ENCODE results near the gene CLEC16A. TPM values are rescaled to one million over a fixed set of nuclear protein-coding genes. Genes with fewer than 3 reads are reported as not detected.

CLEC16A gene
- total RNA-seq, 4 donors from 2014 or later = 24.5 to 33.0 (median 29.3) TPM

DNA sequence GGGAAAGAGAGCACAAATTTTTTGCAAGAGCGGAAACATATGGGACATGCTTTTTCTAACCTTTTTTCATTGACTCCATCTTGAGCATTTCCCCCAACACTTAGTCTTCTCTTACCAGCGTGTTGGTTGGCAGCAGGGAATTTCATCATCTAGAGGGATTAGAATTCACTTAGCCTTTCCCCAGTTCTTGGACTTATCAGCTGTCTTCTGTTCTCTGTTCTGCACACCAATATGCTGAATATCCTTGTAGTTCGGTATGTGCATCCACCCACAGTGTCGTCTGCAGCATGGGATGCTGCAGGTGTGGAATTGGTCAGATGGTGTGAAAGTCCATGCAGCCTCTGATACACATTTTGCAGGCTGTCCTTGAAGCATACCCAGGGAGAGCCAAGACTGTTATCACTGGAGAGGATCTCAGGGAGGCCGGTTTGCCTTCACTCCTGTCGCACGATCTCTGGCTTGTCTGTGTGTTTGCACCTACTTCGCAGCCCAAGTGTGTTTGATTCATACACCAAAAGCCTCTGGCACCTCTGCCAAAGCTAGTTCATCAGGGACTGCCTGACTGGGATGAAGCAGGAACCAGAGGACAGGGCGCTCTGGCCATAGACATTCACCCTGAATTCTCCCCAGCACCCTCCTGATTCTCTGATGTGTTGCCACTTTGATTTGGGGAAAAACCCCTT, 218.4 kb downstream of the CLEC16A start:
- Histone ChIP-seq H3K4me1 (peaks cover 23 to 43% of the 10 kb centered on the region in 2 donors), H3K27me3 (no peaks in the 10 kb centered on the region), H3K27ac (peak overlapping the region; percentile 65 to 77 (median 70)), H3K36me3 (no peaks in the 10 kb centered on the region), H3K9me3 (no peaks in the 10 kb centered on the region), H3K4me3 (no peak overlapping the region)
- intact Hi-C loops (cut with DNase I; ENCODE audit: low total_unique reads) (no loop called here), in situ Hi-C loops (cut with MboI; ENCODE audit: low sequenced_read_pairs in 4 of 4) (no loop called here)
- peak in 1 of 2 donors; percentile 43 for ATAC-seq
- TF ChIP-seq POLR2A (IDR thresholded peaks at IDR 0.05) = no peak
- TF ChIP-seq, protein P1, sequence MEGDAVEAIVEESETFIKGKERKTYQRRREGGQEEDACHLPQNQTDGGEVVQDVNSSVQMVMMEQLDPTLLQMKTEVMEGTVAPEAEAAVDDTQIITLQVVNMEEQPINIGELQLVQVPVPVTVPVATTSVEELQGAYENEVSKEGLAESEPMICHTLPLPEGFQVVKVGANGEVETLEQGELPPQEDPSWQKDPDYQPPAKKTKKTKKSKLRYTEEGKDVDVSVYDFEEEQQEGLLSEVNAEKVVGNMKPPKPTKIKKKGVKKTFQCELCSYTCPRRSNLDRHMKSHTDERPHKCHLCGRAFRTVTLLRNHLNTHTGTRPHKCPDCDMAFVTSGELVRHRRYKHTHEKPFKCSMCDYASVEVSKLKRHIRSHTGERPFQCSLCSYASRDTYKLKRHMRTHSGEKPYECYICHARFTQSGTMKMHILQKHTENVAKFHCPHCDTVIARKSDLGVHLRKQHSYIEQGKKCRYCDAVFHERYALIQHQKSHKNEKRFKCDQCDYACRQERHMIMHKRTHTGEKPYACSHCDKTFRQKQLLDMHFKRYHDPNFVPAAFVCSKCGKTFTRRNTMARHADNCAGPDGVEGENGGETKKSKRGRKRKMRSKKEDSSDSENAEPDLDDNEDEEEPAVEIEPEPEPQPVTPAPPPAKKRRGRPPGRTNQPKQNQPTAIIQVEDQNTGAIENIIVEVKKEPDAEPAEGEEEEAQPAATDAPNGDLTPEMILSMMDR (IDR thresholded peaks at IDR 0.05 in 4 of 5, conservative IDR thresholded peaks at IDR 0.05 in 1 of 5) = no peak
- DNase-seq = no peak

DNA sequence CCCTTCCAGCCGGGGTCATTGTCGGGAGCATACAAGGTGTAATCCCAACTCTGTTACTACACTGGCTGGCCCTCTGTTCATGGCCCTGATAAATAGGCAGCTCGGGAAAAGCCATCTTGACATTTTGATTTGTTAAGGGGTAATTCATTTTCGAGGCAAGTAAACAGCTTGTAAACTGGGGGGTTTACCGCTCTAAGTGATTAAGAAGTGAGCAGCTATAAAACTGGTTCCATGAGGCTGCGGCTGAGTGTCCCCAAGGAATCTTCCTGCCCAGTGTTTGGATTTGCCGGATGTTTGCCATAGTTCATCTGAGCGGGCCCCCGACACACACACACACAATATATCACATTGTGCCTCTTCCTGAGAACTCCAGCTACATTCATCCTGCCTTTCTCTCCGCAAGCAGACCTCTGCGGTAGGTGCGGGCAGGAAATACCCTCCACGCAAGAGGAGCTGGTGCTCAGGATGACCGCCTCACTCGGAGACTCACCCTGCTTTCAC, 219.4 kb downstream of the CLEC16A start:
- no peak for DNase-seq

DNA sequence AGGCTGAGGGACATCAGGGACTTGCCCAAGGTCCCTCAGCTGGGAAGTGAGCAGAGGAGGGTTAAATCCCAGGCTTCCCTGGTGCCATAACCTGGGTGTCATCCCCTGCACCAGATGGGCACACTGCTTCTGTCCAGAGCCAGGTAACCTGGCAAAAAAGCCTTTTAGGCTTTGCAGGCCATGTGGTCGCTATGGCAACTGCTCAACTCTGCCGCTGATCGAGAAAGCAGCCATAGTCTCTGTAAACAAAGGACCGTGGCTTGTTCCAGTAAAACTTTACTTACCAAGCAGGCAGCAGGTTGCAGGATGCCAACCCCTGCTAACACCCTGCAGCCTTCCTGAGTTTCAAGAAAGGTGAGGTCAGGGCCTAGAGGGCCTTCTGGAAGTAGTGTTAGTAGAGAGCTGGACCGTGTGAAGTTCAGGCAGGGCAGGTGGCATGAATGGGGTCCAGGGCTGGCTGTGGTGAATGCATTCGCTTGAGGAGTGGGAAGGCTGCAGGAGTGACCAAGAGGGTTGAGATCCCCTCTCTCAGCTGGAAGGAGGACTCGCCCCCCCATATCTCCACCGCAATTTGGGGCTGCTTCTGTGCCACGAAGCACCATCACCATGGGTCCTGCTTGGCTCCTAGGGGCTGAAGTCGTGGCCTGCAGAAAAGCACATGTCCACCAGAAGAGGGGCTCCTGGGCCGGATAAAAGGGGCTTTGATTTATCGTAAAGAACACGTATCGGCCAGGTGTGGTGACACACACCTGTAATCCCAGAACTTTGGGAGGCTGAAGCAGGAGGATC, 220.3 kb downstream of the CLEC16A start:
- Histone ChIP-seq H3K36me3 (no peaks in the 10 kb centered on the region), H3K4me1 (peaks cover 26 to 48% of the 10 kb centered on the region in 2 donors), H3K9me3 (no peaks in the 10 kb centered on the region), H3K4me3 (no peak overlapping the region), H3K27ac (no peak overlapping the region), H3K27me3 (no peaks in the 10 kb centered on the region)
- intact Hi-C loops (cut with DNase I; ENCODE audit: low total_unique reads) (no loop called here), in situ Hi-C loops (cut with MboI; ENCODE audit: low sequenced_read_pairs in 4 of 4) (no loop called here)
- DNase-seq (no peak), ATAC-seq (no peak)
- TF ChIP-seq, protein P1 (IDR thresholded peaks at IDR 0.05 in 4 of 5, conservative IDR thresholded peaks at IDR 0.05 in 1 of 5) = no peak
- no peak for TF ChIP-seq POLR2A (IDR thresholded peaks at IDR 0.05)

More for the DNA sequence above, 219.4 kb downstream of the CLEC16A start:
- H3K27me3 ChIP-seq = no peaks in the 10 kb centered on the region
- H3K9me3 ChIP-seq = no peaks in the 10 kb centered on the region
- no peaks in the 10 kb centered on the region for H3K36me3 ChIP-seq
- intact Hi-C loops (cut with DNase I; ENCODE audit: low total_unique reads) = no loop called here
- peaks cover 26 to 52% of the 10 kb centered on the region in 2 donors for H3K4me1 ChIP-seq
- in situ Hi-C loops (cut with MboI; ENCODE audit: low sequenced_read_pairs in 4 of 4) = no loop called here
- no peak for TF ChIP-seq POLR2A (IDR thresholded peaks at IDR 0.05)
- TF ChIP-seq, protein P1 (IDR thresholded peaks at IDR 0.05 in 4 of 5, conservative IDR thresholded peaks at IDR 0.05 in 1 of 5) = no peak
- no peak for ATAC-seq
- no peak overlapping the region for H3K27ac ChIP-seq
- H3K4me3 ChIP-seq = no peak overlapping the region

DNA sequence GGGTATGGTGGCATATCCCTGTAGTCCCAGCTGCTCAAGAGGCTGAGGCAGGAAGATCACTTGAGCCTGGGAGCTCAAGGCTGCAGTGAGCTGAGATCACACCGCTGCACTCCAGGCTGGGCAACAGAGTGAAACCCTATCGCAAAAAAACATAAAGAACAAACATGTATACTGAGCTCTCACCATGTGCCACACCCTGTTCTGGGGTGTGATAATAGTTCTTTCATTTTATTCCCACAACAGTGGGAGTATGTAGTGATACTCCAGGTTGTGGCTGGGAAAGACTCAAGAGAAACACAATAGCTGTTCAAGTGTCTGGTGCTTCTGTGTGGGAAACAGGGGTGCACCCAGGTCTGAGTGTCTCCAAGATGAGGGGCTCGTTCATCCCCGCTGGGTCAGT, 221.0 kb downstream of the CLEC16A start:
- ATAC-seq (no peak), DNase-seq (no peak)
- H3K27ac ChIP-seq = no peak overlapping the region
- TF ChIP-seq POLR2A (IDR thresholded peaks at IDR 0.05) = no peak
- TF ChIP-seq, protein P1 (IDR thresholded peaks at IDR 0.05 in 4 of 5, conservative IDR thresholded peaks at IDR 0.05 in 1 of 5) = no peak
- no peak overlapping the region for H3K4me3 ChIP-seq
- no peaks in the 10 kb centered on the region for H3K27me3 ChIP-seq
- no peaks in the 10 kb centered on the region for H3K36me3 ChIP-seq
- no peaks in the 10 kb centered on the region for H3K9me3 ChIP-seq
- intact Hi-C loops (cut with DNase I; ENCODE audit: low total_unique reads) (no loop called here), in situ Hi-C loops (cut with MboI; ENCODE audit: low sequenced_read_pairs in 4 of 4) (no loop called here)
- peaks cover 26 to 43% of the 10 kb centered on the region in 2 donors for H3K4me1 ChIP-seq
